Naive thymus-derived CD4-positive, alpha-beta T cell (primary cell): ENCODE data around the gene EPN3. TPM values are rescaled to one million over a fixed set of nuclear protein-coding genes. Genes with fewer than 3 reads are reported as not detected.
A peak's percentile ranks its signal among the peaks of the same experiment; 100 is the strongest.

Experiments
- ATAC-seq: fragments of 150-1000 bp; cut with Tn5 transposase; 2 replicates; pipeline ENCODE4 v1.10.0; 2021; ENCODE audit warnings: mild to moderate bottlenecking, moderate library complexity
- CTCF ChIA-PET: fragments of 350-600 bp; sonication (Branson Sonifier 250); formaldehyde crosslinking; loops from one replicate; lab custom pipeline; 2021; ENCODE audit warnings: antibody characterized with exemption; lab: Charles Lee
- POLR2A ChIA-PET: fragments of 350-600 bp; sonication (Branson Sonifier 250); formaldehyde crosslinking; loops from one replicate; lab custom pipeline; 2021; ENCODE audit warnings: antibody characterized with exemption, inconsistent platforms; lab: Charles Lee
- DNase-seq, 9 donors: peaks; one replicate each; pipeline versions ENCODE4 v3.0.0 to v3.0.0-alpha.2; 2020 to 2022; ENCODE audit warnings: mixed read lengths in 1 of 9
- H3K27ac ChIP-seq: one replicate; pipeline ENCODE4 v1.7.0; 2013; ENCODE audit warnings: mild to moderate bottlenecking, low read depth, low read length, moderate library complexity
- H3K27me3 ChIP-seq, 2 donors: one replicate each; pipeline ENCODE4 v1.7.0; 2013; ENCODE audit warnings: low read length in 2 of 2, mild to moderate bottlenecking in 2 of 2, moderate library complexity in 2 of 2; ENCODE audit not compliant: control insufficient read depth in 2 of 2, insufficient read depth in 2 of 2
- H3K36me3 ChIP-seq, 3 experiments: 1 replicate in 2 of 3; 2 replicates in 1 of 3; pipeline ENCODE4 v1.7.0; 2013; ENCODE audit warnings: low read length in 3 of 3, mild to moderate bottlenecking in 3 of 3, moderate library complexity in 1 of 3; ENCODE audit not compliant: insufficient read depth in 3 of 3, control insufficient read depth in 2 of 3
- H3K4me1 ChIP-seq, 2 donors: one replicate each; pipeline ENCODE4 v1.7.0; 2013; ENCODE audit warnings: low read length in 2 of 2, mild to moderate bottlenecking in 2 of 2, moderate library complexity in 1 of 2; ENCODE audit not compliant: control insufficient read depth in 2 of 2, insufficient read depth in 2 of 2
- H3K4me3 ChIP-seq: 2 replicates; pipeline ENCODE4 v1.7.0; 2013; ENCODE audit warnings: mild to moderate bottlenecking, low read length
- H3K9me3 ChIP-seq, 3 experiments: 1 replicate in 2 of 3; 2 replicates in 1 of 3; pipeline ENCODE4 v1.7.0; 2013; ENCODE audit warnings: low read length in 3 of 3; ENCODE audit not compliant: control insufficient read depth in 2 of 3
- H3K27ac Mint-ChIP-seq, 9 donors: one replicate each; pipeline ENCODE4 v1.8.0; 2020 to 2022; ENCODE audit warnings: mixed read lengths in 9 of 9, mild to moderate bottlenecking in 8 of 9, moderate library complexity in 5 of 9, inconsistent platforms in 2 of 9
- H3K27me3 Mint-ChIP-seq, 5 donors: one replicate each; pipeline ENCODE4 v1.8.0; 2021 to 2022; ENCODE audit warnings: mixed read lengths in 5 of 5, mild to moderate bottlenecking in 1 of 5
- H3K36me3 Mint-ChIP-seq, 5 donors: one replicate each; pipeline ENCODE4 v1.8.0; 2020 to 2022; ENCODE audit warnings: mixed read lengths in 5 of 5, mild to moderate bottlenecking in 3 of 5, inconsistent platforms in 1 of 5
- H3K4me1 Mint-ChIP-seq, 7 donors: one replicate each; pipeline ENCODE4 v1.8.0; 2020 to 2022; ENCODE audit warnings: mixed read lengths in 7 of 7, mild to moderate bottlenecking in 3 of 7, inconsistent platforms in 1 of 7
- H3K4me3 Mint-ChIP-seq, 10 donors: one replicate each; pipeline ENCODE4 v1.8.0; 2020 to 2022; ENCODE audit warnings: mild to moderate bottlenecking in 10 of 10, mixed read lengths in 10 of 10, moderate library complexity in 6 of 10, inconsistent platforms in 2 of 10
- H3K9me3 Mint-ChIP-seq, 11 donors: one replicate each; pipeline ENCODE4 v1.8.0; 2020 to 2022; ENCODE audit warnings: mixed read lengths in 11 of 11, mild to moderate bottlenecking in 4 of 11, inconsistent platforms in 1 of 11, moderate library complexity in 1 of 11
- intact Hi-C, 2 donors: fragments of 100-400 bp; cut with micrococcal nuclease; formaldehyde crosslinking; loops; one replicate each; pipeline ENCODE4 v1.15.1; 2023
- polyA plus RNA-seq, 2 donors: library from polyadenylated mRNA; unstranded; fragments of 300-500 nt; fragmentation: Illumina TruSeq; gene quantifications; one replicate each; pipeline ENCODE4 v1.2.3, GENCODE V29; 2021
- total RNA-seq, 6 experiments: library from RNA in 5 of 6; stranded (reverse) in 5 of 6; gene quantifications; 1 replicate in 5 of 6; 2 replicates in 1 of 6; pipeline ENCODE4 v1.2.3 and lab custom pipeline; 2021 to 2026

Gene EPN3
- total and polyA plus RNA-seq, 7 experiments from 2014 or later = not detected

- no peak for DNase-seq
- CTCF ChIA-PET = interaction anchor here (0.7 to 1.3 kb wide), 3 partner anchors 40 to 91 kb away, joined by 3 read pairs; no protein-coding TSS in a partner anchor
- POLR2A ChIA-PET = interaction anchor here (0.7 to 1.2 kb wide), 2 partner anchors 12 to 13 kb away, joined by 3 read pairs; partner anchors contain the start of gene CACNA1G
- ATAC-seq = no peak
- peak overlapping the region; percentile 66 for H3K27ac ChIP-seq
- peak overlapping the region; percentile 65 for H3K4me3 ChIP-seq
- Mint-ChIP-seq H3K27ac (peak overlapping the region in 4 of 9 donors; percentile 45 to 84 (median 69)), H3K4me3 (peak overlapping the region; percentile 52 to 85 (median 76)), H3K36me3 (peaks cover 0 to 2% (median 0%) of the 10 kb centered on the region in 5 donors), H3K4me1 (peaks cover 0 to 20% (median 15%) of the 10 kb centered on the region in 7 donors), H3K27me3 (peaks cover 0 to 24% (median 7%) of the 10 kb centered on the region in 5 donors), H3K9me3 (no peaks in the 10 kb centered on the region)
- no peaks in the 10 kb centered on the region for H3K36me3 ChIP-seq
- no peaks in the 10 kb centered on the region for H3K9me3 ChIP-seq
- H3K27me3 ChIP-seq = no peaks in the 10 kb centered on the region
- H3K4me1 ChIP-seq = peaks cover 6 to 9% of the 10 kb centered on the region in 2 donors
- intact Hi-C loops = loop anchor here (1.0 to 10.0 kb wide), 10 partner anchors 13 to 607 kb away; partner anchors contain the start of genes CACNA1G (in 2 of the 2) and NME1 (in 1 of the 2)
These were observed 15.2 kb downstream of the EPN3 start for GRCh38 chr17:50547736-50548083.

- intact Hi-C loops = loop anchor here in 1 of 2 donors (5.0 to 10.0 kb wide), 2 partner anchors 233 to 606 kb away; partner anchors contain the start of gene NME1
- Mint-ChIP-seq H3K36me3 (peaks cover 0 to 2% (median 0%) of the 10 kb centered on the region in 5 donors), H3K9me3 (no peaks in the 10 kb centered on the region), H3K4me1 (peaks cover 0 to 15% (median 14%) of the 10 kb centered on the region in 7 donors), H3K27ac (no peak overlapping the region), H3K27me3 (peaks cover 0 to 21% (median 7%) of the 10 kb centered on the region in 5 donors), H3K4me3 (peak overlapping the region in 1 of 10 donors; percentile 34)
- H3K36me3 ChIP-seq = no peaks in the 10 kb centered on the region
- no peaks in the 10 kb centered on the region for H3K27me3 ChIP-seq
- peaks cover 4 to 6% of the 10 kb centered on the region in 2 donors for H3K4me1 ChIP-seq
- no peak overlapping the region for H3K27ac ChIP-seq
- no peak for DNase-seq
- H3K9me3 ChIP-seq = no peaks in the 10 kb centered on the region
- ATAC-seq = no peak
- ChIA-PET POLR2A (no interaction called here), CTCF (no interaction called here)
- H3K4me3 ChIP-seq = no peak overlapping the region
These were observed 16.3 kb downstream of the EPN3 start for GRCh38 chr17:50548831-50549230.

GRCh38 chr17:50549256-50549941, 16.9 kb downstream of the EPN3 start:
- H3K36me3 Mint-ChIP-seq = peaks cover 0 to 2% (median 0%) of the 10 kb centered on the region in 5 donors
- POLR2A ChIA-PET = interaction anchor here (1.3 kb wide), 1 partner anchor 11 kb away, joined by 3 read pairs; the partner anchor contains the start of gene CACNA1G
- no peak overlapping the region for H3K27ac ChIP-seq

GRCh38 chr17:50549969-50550368, 17.4 kb downstream of the EPN3 start:
- no peak overlapping the region for H3K4me3 Mint-ChIP-seq
- POLR2A ChIA-PET = interaction anchor here (1.3 kb wide), 1 partner anchor 10 kb away, joined by 3 read pairs; the partner anchor contains the start of gene CACNA1G
- no peaks in the 10 kb centered on the region for H3K9me3 Mint-ChIP-seq

More at GRCh38 chr17:50549256-50549941, 16.9 kb downstream of the EPN3 start:
- CTCF ChIA-PET = no interaction called here
- DNase-seq = no peak
- Mint-ChIP-seq H3K9me3 (no peaks in the 10 kb centered on the region), H3K4me1 (peaks cover 0 to 15% (median 9%) of the 10 kb centered on the region in 7 donors), H3K4me3 (peak overlapping the region in 1 of 10 donors; percentile 34), H3K27ac (no peak overlapping the region), H3K27me3 (peaks cover 0 to 16% (median 3%) of the 10 kb centered on the region in 5 donors)
- Histone ChIP-seq H3K27me3 (no peaks in the 10 kb centered on the region), H3K36me3 (no peaks in the 10 kb centered on the region), H3K9me3 (no peaks in the 10 kb centered on the region), H3K4me1 (peaks cover 4 to 6% of the 10 kb centered on the region in 2 donors), H3K4me3 (no peak overlapping the region)
- intact Hi-C loops = loop anchor here in 1 of 2 donors (5.0 to 10.0 kb wide), 2 partner anchors 233 to 605 kb away; partner anchors contain the start of gene NME1
- no peak for ATAC-seq

GRCh38 chr17:50550661-50551432, 18.3 kb downstream of the EPN3 start:
- Histone ChIP-seq H3K36me3 (no peaks in the 10 kb centered on the region), H3K27ac (no peak overlapping the region), H3K4me3 (no peak overlapping the region), H3K27me3 (no peaks in the 10 kb centered on the region), H3K4me1 (peaks cover 4 to 6% of the 10 kb centered on the region in 2 donors), H3K9me3 (no peaks in the 10 kb centered on the region)
- Mint-ChIP-seq H3K27ac (peak overlapping the region in 1 of 9 donors; percentile 36), H3K4me1 (peaks cover 0 to 11% (median 8%) of the 10 kb centered on the region in 7 donors), H3K27me3 (peaks cover 0 to 7% (median 0%) of the 10 kb centered on the region in 5 donors), H3K9me3 (no peaks in the 10 kb centered on the region), H3K4me3 (no peak overlapping the region), H3K36me3 (peaks cover 0 to 2% (median 0%) of the 10 kb centered on the region in 5 donors)
- ATAC-seq (no peak), DNase-seq (no peak)
- ChIA-PET CTCF (interaction anchor here (1.0 to 1.1 kb wide), 2 partner anchors 75 to 77 kb away, joined by 3 to 4 read pairs; no protein-coding TSS in a partner anchor), POLR2A (interaction anchor here (1.3 kb wide), 1 partner anchor 9 kb away, joined by 3 read pairs; the partner anchor contains the start of gene CACNA1G)
- intact Hi-C loops = no loop called here

More at GRCh38 chr17:50549969-50550368, 17.4 kb downstream of the EPN3 start:
- H3K4me1 ChIP-seq = peaks cover 4 to 6% of the 10 kb centered on the region in 2 donors
- H3K36me3 Mint-ChIP-seq = peaks cover 0 to 2% (median 0%) of the 10 kb centered on the region in 5 donors
- peaks cover 0 to 11% (median 0%) of the 10 kb centered on the region in 5 donors for H3K27me3 Mint-ChIP-seq
- no peak overlapping the region for H3K27ac Mint-ChIP-seq
- no peaks in the 10 kb centered on the region for H3K9me3 ChIP-seq
- ATAC-seq (no peak), DNase-seq (no peak)
- CTCF ChIA-PET = interaction anchor here (1.0 kb wide), 1 partner anchor 77 kb away, joined by 3 read pairs; no protein-coding TSS in a partner anchor
- peaks cover 0 to 13% (median 8%) of the 10 kb centered on the region in 7 donors for H3K4me1 Mint-ChIP-seq
- H3K36me3 ChIP-seq = no peaks in the 10 kb centered on the region
- no peak overlapping the region for H3K27ac ChIP-seq
- intact Hi-C loops = loop anchor here in 1 of 2 donors (5.0 to 10.0 kb wide), 2 partner anchors 232 to 605 kb away; partner anchors contain the start of gene NME1
- no peaks in the 10 kb centered on the region for H3K27me3 ChIP-seq
- no peak overlapping the region for H3K4me3 ChIP-seq

GRCh38 chr17:50551433-50551815, 18.9 kb downstream of the EPN3 start:
- Mint-ChIP-seq H3K4me1 (peaks cover 0 to 9% (median 7%) of the 10 kb centered on the region in 7 donors), H3K27me3 (peaks cover 0 to 7% (median 0%) of the 10 kb centered on the region in 5 donors), H3K36me3 (peaks cover 0 to 2% (median 0%) of the 10 kb centered on the region in 5 donors), H3K4me3 (no peak overlapping the region), H3K9me3 (no peaks in the 10 kb centered on the region), H3K27ac (no peak overlapping the region)
- intact Hi-C loops = no loop called here
- Histone ChIP-seq H3K27ac (no peak overlapping the region), H3K9me3 (no peaks in the 10 kb centered on the region), H3K4me3 (no peak overlapping the region), H3K4me1 (peaks cover 4% of the 10 kb centered on the region in 2 donors), H3K27me3 (no peaks in the 10 kb centered on the region), H3K36me3 (no peaks in the 10 kb centered on the region)
- ATAC-seq = no peak
- ChIA-PET POLR2A (no interaction called here), CTCF (interaction anchor here (1.1 kb wide), 1 partner anchor 74 kb away, joined by 4 read pairs; no protein-coding TSS in a partner anchor)
- no peak for DNase-seq
